WTC11 (cell line): Measurements from ENCODE around the gene SLCO1C1. TPM values are rescaled to one million over a fixed set of nuclear protein-coding genes. Genes with fewer than 3 reads are reported as not detected.

Experiments used
- ATAC-seq: fragments of 200-7000 bp; cut with Tn5 transposase; 2 replicates; pipeline ENCODE4 v1.10.0; 2021; ENCODE audit warnings: mild to moderate bottlenecking, moderate library complexity
- CTCF ChIA-PET: fragments of 300-600 bp; sonication (Branson Sonifier 250); formaldehyde crosslinking; loops from one replicate; lab custom pipeline; 2021; ENCODE audit warnings: antibody characterized with exemption; lab: Charles Lee
- POLR2A ChIA-PET: fragments of 350-600 bp; sonication (Branson Sonifier 250); formaldehyde crosslinking; loops from one replicate; lab custom pipeline; 2021; ENCODE audit warnings: antibody characterized with exemption; lab: Charles Lee
- DNase-seq: peaks from one replicate; pipeline ENCODE4 v3.0.0; 2021; ENCODE audit warnings: low spot score
- H3K27ac Mint-ChIP-seq: 2 replicates; pipeline ENCODE4 v1.8.0; 2021; ENCODE audit warnings: mixed read lengths
- H3K27me3 Mint-ChIP-seq: 2 replicates; pipeline ENCODE4 v1.8.0; 2021; ENCODE audit warnings: low read depth, mild to moderate bottlenecking, moderate library complexity, mixed read lengths
- H3K36me3 Mint-ChIP-seq: 2 replicates; pipeline ENCODE4 v1.8.0; 2021; ENCODE audit warnings: mixed read lengths
- H3K4me1 Mint-ChIP-seq: 2 replicates; pipeline ENCODE4 v1.8.0; 2022; ENCODE audit warnings: mixed read lengths
- H3K4me3 Mint-ChIP-seq: 2 replicates; pipeline ENCODE4 v1.8.0; 2021; ENCODE audit warnings: mild to moderate bottlenecking, moderate library complexity, mixed read lengths
- H3K9me3 Mint-ChIP-seq: 2 replicates; pipeline ENCODE4 v1.8.0; 2021; ENCODE audit warnings: mixed read lengths
- ARID4B ChIP-seq: sonication (generic); formaldehyde crosslinking; IDR thresholded peaks from 2 replicates; pipeline ENCODE4 v1.8.0; 2023; ENCODE audit warnings: missing genetic modification reagents, mild to moderate bottlenecking, borderline replicate concordance
- CBFB ChIP-seq: sonication (generic); formaldehyde crosslinking; IDR thresholded peaks from 2 replicates; pipeline ENCODE4 v1.8.1; 2022; ENCODE audit warnings: mild to moderate bottlenecking, low read depth, missing genetic modification reagents
- E2F1 ChIP-seq: sonication (generic); formaldehyde crosslinking; IDR thresholded peaks from 2 replicates; pipeline ENCODE4 v1.8.0; 2022; ENCODE audit warnings: mild to moderate bottlenecking, missing genetic modification reagents
- E2F5 ChIP-seq: sonication (generic); formaldehyde crosslinking; IDR thresholded peaks from 2 replicates; pipeline ENCODE4 v1.8.1; 2022; ENCODE audit warnings: mild to moderate bottlenecking, moderate library complexity, missing genetic modification reagents
- ELF4 ChIP-seq: sonication (generic); formaldehyde crosslinking; IDR thresholded peaks from 2 replicates; pipeline ENCODE4 v1.8.1; 2022; ENCODE audit warnings: low read depth, mild to moderate bottlenecking, moderate library complexity, missing genetic modification reagents
- FOXK1 ChIP-seq: sonication (generic); formaldehyde crosslinking; IDR thresholded peaks from 2 replicates; pipeline ENCODE4 v1.8.0; 2022; ENCODE audit warnings: mild to moderate bottlenecking, moderate library complexity, missing genetic modification reagents
- GABPB1 ChIP-seq: sonication (generic); formaldehyde crosslinking; IDR thresholded peaks from 2 replicates; pipeline ENCODE4 v1.8.1; 2023; ENCODE audit warnings: mild to moderate bottlenecking, missing genetic modification reagents
- MLX ChIP-seq: sonication (generic); formaldehyde crosslinking; IDR thresholded peaks from 2 replicates; pipeline ENCODE4 v1.8.1; 2023; ENCODE audit warnings: mild to moderate bottlenecking, missing genetic modification reagents, moderate library complexity
- NFATC4 ChIP-seq: fragments of 250-450 bp; sonication (Bioruptor Pico); IDR thresholded peaks from 2 replicates; pipeline ENCODE4 v1.9.0; 2021; ENCODE audit warnings: mild to moderate bottlenecking
- NFE2L1 ChIP-seq: sonication (generic); formaldehyde crosslinking; IDR thresholded peaks from 2 replicates; pipeline ENCODE4 v1.8.1; 2023; ENCODE audit warnings: missing genetic modification reagents
- RORB ChIP-seq: fragments of 250-450 bp; sonication (Bioruptor Pico); IDR thresholded peaks from 2 replicates; pipeline ENCODE4 v1.9.0; 2021; ENCODE audit warnings: mild to moderate bottlenecking
- SOX15 ChIP-seq: fragments of 250-450 bp; sonication (Bioruptor Pico); IDR thresholded peaks from 2 replicates; pipeline ENCODE4 v1.9.0; 2021; ENCODE audit warnings: mild to moderate bottlenecking
- TCF7 ChIP-seq: sonication (generic); formaldehyde crosslinking; IDR thresholded peaks from 2 replicates; pipeline ENCODE4 v1.8.0; 2022; ENCODE audit warnings: mild to moderate bottlenecking, low read depth, missing genetic modification reagents, moderate library complexity
- ZNF263 ChIP-seq: sonication (generic); formaldehyde crosslinking; IDR thresholded peaks from 2 replicates; pipeline ENCODE4 v1.8.1; 2022; ENCODE audit warnings: low read depth, mild to moderate bottlenecking, moderate library complexity, missing genetic modification reagents
- total RNA-seq: library from RNA; stranded (reverse); gene quantifications from 3 replicates; pipeline ENCODE4 v1.2.3, GENCODE V29; 2021
- TF ChIP-seq, protein P1 (sequence below): fragments of 250-450 bp; sonication (Bioruptor Pico); IDR thresholded peaks from 2 replicates; pipeline ENCODE4 v2.1.2; 2022; ENCODE audit warnings: mild to moderate bottlenecking, moderate library complexity
- TF ChIP-seq, protein P2 (sequence below): sonication (generic); formaldehyde crosslinking; IDR thresholded peaks from 2 replicates; pipeline ENCODE4 v1.8.1; 2022; ENCODE audit warnings: low read depth, mild to moderate bottlenecking, moderate library complexity, missing genetic modification reagents, borderline replicate concordance

SLCO1C1 gene
- total RNA-seq, 1 experiment from 2014 or later, result not detected

- TF ChIP-seq SOX15, result no peak
- TF ChIP-seq, protein P1, sequence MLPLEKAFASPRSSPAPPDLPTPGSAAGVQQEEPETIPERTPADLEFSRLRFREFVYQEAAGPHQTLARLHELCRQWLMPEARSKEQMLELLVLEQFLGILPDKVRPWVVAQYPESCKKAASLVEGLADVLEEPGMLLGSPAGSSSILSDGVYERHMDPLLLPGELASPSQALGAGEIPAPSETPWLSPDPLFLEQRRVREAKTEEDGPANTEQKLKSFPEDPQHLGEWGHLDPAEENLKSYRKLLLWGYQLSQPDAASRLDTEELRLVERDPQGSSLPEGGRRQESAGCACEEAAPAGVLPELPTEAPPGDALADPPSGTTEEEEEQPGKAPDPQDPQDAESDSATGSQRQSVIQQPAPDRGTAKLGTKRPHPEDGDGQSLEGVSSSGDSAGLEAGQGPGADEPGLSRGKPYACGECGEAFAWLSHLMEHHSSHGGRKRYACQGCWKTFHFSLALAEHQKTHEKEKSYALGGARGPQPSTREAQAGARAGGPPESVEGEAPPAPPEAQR (CRISPR knock-in tag), result no peak
- no peak for TF ChIP-seq CBFB (CRISPR knock-in tag)
- no peak for TF ChIP-seq NFATC4 (CRISPR knock-in tag)
- TF ChIP-seq, protein P2, sequence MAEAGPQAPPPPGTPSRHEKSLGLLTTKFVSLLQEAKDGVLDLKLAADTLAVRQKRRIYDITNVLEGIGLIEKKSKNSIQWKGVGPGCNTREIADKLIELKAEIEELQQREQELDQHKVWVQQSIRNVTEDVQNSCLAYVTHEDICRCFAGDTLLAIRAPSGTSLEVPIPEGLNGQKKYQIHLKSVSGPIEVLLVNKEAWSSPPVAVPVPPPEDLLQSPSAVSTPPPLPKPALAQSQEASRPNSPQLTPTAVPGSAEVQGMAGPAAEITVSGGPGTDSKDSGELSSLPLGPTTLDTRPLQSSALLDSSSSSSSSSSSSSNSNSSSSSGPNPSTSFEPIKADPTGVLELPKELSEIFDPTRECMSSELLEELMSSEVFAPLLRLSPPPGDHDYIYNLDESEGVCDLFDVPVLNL (CRISPR knock-in tag), result no peak
- no peak for TF ChIP-seq E2F5 (CRISPR knock-in tag)
- TF ChIP-seq MLX (CRISPR knock-in tag), result no peak
These were observed 53.1 kb downstream of the SLCO1C1 start (continued) for GRCh38 chr12:20748198-20748597.

DNA sequence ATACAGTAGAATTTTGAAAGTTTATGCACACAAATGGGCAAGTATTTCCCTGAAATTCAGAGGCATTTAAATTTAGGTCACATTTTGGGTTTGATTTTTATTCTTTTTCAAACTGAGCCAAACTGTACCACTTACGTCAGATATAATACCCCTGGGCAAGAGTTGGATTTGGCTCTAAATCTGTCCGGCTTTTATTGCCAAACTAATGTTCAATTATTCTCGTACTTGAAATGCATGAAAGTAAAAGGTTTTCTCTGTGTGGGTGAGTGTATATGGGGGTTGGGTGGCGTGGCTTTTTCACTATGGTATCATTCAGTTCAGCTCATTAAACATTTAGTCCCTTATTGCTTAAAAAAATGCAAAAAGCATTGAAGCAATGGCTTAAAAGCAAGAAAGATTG lies 55.9 kb downstream of the SLCO1C1 start:
- Mint-ChIP-seq H3K36me3 (no peaks in the 10 kb centered on the region), H3K27ac (no peak overlapping the region), H3K9me3 (peaks cover 6% of the 10 kb centered on the region; the same call in 1 of the 2 replicates), H3K4me1 (no peaks in the 10 kb centered on the region), H3K27me3 (no peaks in the 10 kb centered on the region)
- no peak for DNase-seq
- POLR2A ChIA-PET, result no interaction called here
- no peak for ATAC-seq
- TF ChIP-seq RORB (no peak), E2F1 (CRISPR knock-in tag) (no peak), ELF4 (CRISPR knock-in tag) (no peak), GABPB1 (CRISPR knock-in tag) (no peak), FOXK1 (CRISPR knock-in tag) (no peak), NFE2L1 (CRISPR knock-in tag) (no peak), ZNF263 (no peak), TCF7 (CRISPR knock-in tag) (no peak), ARID4B (no peak)
- TF ChIP-seq, protein P2 (CRISPR knock-in tag), result no peak
- TF ChIP-seq, all 79 proteins: peak for 0
- no peak overlapping the region for H3K4me3 Mint-ChIP-seq
- CTCF ChIA-PET, result no interaction called here
